ENCODE data around the gene C19orf73. TPM values are rescaled to one million over a fixed set of nuclear protein-coding genes. Genes with fewer than 3 reads are reported as not detected.
A peak's percentile ranks its signal among the peaks of the same experiment; 100 is the strongest.

Gene C19orf73
- total RNA-seq, 3 donors from 2014 or later (not counting 1 experiment from before 2014, with no cell fraction given): 2.3 to 2.7 (median 2.7) TPM

GRCh38 chr19:49091391-49092038, 27.4 kb downstream of the C19orf73 start:
- Histone ChIP-seq H3K36me3 (ENCODE audit: control insufficient read depth, insufficient read depth, low read length) (peaks cover 41% of the 10 kb centered on the region), H3K4me1 (ENCODE audit: control insufficient read depth, insufficient read depth, low read length) (peaks cover 8% of the 10 kb centered on the region), H3K27me3 (ENCODE audit: control insufficient read depth, insufficient read depth, low read length) (no peaks in the 10 kb centered on the region), H3K4me3 (ENCODE audit: low read length) (no peak overlapping the region), H3K9me3 (ENCODE audit: control insufficient read depth, insufficient read depth, low read length) (no peaks in the 10 kb centered on the region), H3K27ac (ENCODE audit: low read length) (no peak overlapping the region)
- intact Hi-C loops (cut with micrococcal nuclease): no loop called here
- no peaks in the 10 kb centered on the region for H3K9me3 Mint-ChIP-seq
- ATAC-seq (peak in 1 of 3 donors; percentile 26), DNase-seq (no peak)
- H3K4me3 Mint-ChIP-seq: no peak overlapping the region
- WGBS (ENCODE audit: insufficient coverage): 72% methylated on average over 15 of the region's 17 CpGs
- H3K36me3 Mint-ChIP-seq: no peaks in the 10 kb centered on the region
- peak overlapping the region; percentile 26 to 38 for H3K27ac Mint-ChIP-seq
- H3K4me1 Mint-ChIP-seq: peaks cover 10 to 34% of the 10 kb centered on the region in 2 donors
- H3K27me3 Mint-ChIP-seq (ENCODE audit: low read depth in 2 of 2): no peaks in the 10 kb centered on the region
- TF ChIP-seq CTCF (IDR thresholded peaks at IDR 0.05): no peak

- no peaks in the 10 kb centered on the region for H3K36me3 Mint-ChIP-seq
- peak overlapping the region; percentile 96 for H3K27ac Mint-ChIP-seq
- H3K4me1 Mint-ChIP-seq: peaks cover 29 to 47% of the 10 kb centered on the region in 2 donors
- no peaks in the 10 kb centered on the region for H3K9me3 Mint-ChIP-seq
- intact Hi-C loops (cut with micrococcal nuclease): no loop called here
- 54% methylated on average over 11 of the region's 11 CpGs for WGBS (ENCODE audit: insufficient coverage)
- TF ChIP-seq CTCF (IDR thresholded peaks at IDR 0.05): no peak
- Histone ChIP-seq H3K9me3 (ENCODE audit: control insufficient read depth, insufficient read depth, low read length) (no peaks in the 10 kb centered on the region), H3K4me3 (ENCODE audit: low read length) (peak overlapping the region; percentile 76), H3K27me3 (ENCODE audit: control insufficient read depth, insufficient read depth, low read length) (no peaks in the 10 kb centered on the region), H3K27ac (ENCODE audit: low read length) (no peak overlapping the region), H3K36me3 (ENCODE audit: control insufficient read depth, insufficient read depth, low read length) (peaks cover 16% of the 10 kb centered on the region), H3K4me1 (ENCODE audit: control insufficient read depth, insufficient read depth, low read length) (peaks cover 24% of the 10 kb centered on the region)
- no peak for ATAC-seq
- no peak for DNase-seq
- peak overlapping the region; percentile 99 for H3K4me3 Mint-ChIP-seq
- H3K27me3 Mint-ChIP-seq (ENCODE audit: low read depth in 2 of 2): peaks cover 0 to 2% of the 10 kb centered on the region in 2 donors
These were observed 32.6 kb downstream of the C19orf73 start for GRCh38 chr19:49086296-49086695.

GRCh38 chr19:49085868-49086232, 33.1 kb downstream of the C19orf73 start:
- Histone ChIP-seq H3K27ac (ENCODE audit: low read length) (peak overlapping the region; percentile 78), H3K4me1 (ENCODE audit: control insufficient read depth, insufficient read depth, low read length) (peaks cover 24% of the 10 kb centered on the region), H3K27me3 (ENCODE audit: control insufficient read depth, insufficient read depth, low read length) (no peaks in the 10 kb centered on the region), H3K4me3 (ENCODE audit: low read length) (peak overlapping the region; percentile 76), H3K9me3 (ENCODE audit: control insufficient read depth, insufficient read depth, low read length) (no peaks in the 10 kb centered on the region), H3K36me3 (ENCODE audit: control insufficient read depth, insufficient read depth, low read length) (peaks cover 13% of the 10 kb centered on the region)
- DNase-seq (no peak), ATAC-seq (no peak)
- intact Hi-C loops (cut with micrococcal nuclease): no loop called here
- Mint-ChIP-seq H3K27me3 (ENCODE audit: low read depth in 2 of 2) (peaks cover 0 to 3% of the 10 kb centered on the region in 2 donors), H3K36me3 (no peaks in the 10 kb centered on the region), H3K27ac (peak overlapping the region; percentile 96), H3K4me1 (peaks cover 29 to 45% of the 10 kb centered on the region in 2 donors), H3K4me3 (peak overlapping the region; percentile 99), H3K9me3 (no peaks in the 10 kb centered on the region)
- 1% methylated on average over 14 of the region's 14 CpGs for WGBS (ENCODE audit: insufficient coverage)
- TF ChIP-seq CTCF (IDR thresholded peaks at IDR 0.05): no peak

Measured in natural killer cell (primary cell).